Choroid plexus epithelial cell (primary cell): ENCODE data around the gene PGBD4.

Experiments
- DNase-seq: peaks from one replicate; pipeline ENCODE4 v3.0.0-alpha.2; 2010; ENCODE audit warnings: low read depth
- H3K4me3 ChIP-seq: 2 replicates; pipeline ENCODE4 v1.5.1; 2011; ENCODE audit warnings: low read depth, mild to moderate bottlenecking, control low read depth, low read length, moderate library complexity
- CTCF ChIP-seq: conservative IDR thresholded peaks from 2 replicates; pipeline ENCODE4 v1.5.1; 2011; ENCODE audit warnings: low read depth, mild to moderate bottlenecking, control low read depth, inconsistent platforms, low read length, moderate library complexity

Gene PGBD4

GRCh38 chr15:34084086-34084485 is 17.8 kb upstream of the PGBD4 start:
- DNase-seq: no peak
- no peak overlapping the region for H3K4me3 ChIP-seq
- no peak for TF ChIP-seq CTCF

- no peak for TF ChIP-seq CTCF
- no peak overlapping the region for H3K4me3 ChIP-seq
- peak; percentile 4 for DNase-seq
Measured at GRCh38 chr15:34085746-34086145, 16.1 kb upstream of the PGBD4 start.

- no peak for TF ChIP-seq CTCF
- H3K4me3 ChIP-seq: no peak overlapping the region
- no peak for DNase-seq
Measured at GRCh38 chr15:34099914-34100313, 2.0 kb upstream of the PGBD4 start.

- TF ChIP-seq CTCF: no peak
- peak; percentile 4 for DNase-seq
- H3K4me3 ChIP-seq: peak overlapping the region; percentile 99
Measured at GRCh38 chr15:34102175-34102925, 467 bp downstream of the PGBD4 start.

- TF ChIP-seq CTCF: no peak
- H3K4me3 ChIP-seq: no peak overlapping the region
- DNase-seq: no peak
Measured at GRCh38 chr15:34106423-34106822, 4.5 kb downstream of the PGBD4 start.

GRCh38 chr15:34107315-34107714 is 5.4 kb downstream of the PGBD4 start:
- no peak for TF ChIP-seq CTCF
- H3K4me3 ChIP-seq: no peak overlapping the region
- no peak for DNase-seq

- TF ChIP-seq CTCF: peak; percentile 74
- H3K4me3 ChIP-seq: no peak overlapping the region
- DNase-seq: peak; percentile 77
Measured at GRCh38 chr15:34109797-34110663, 8.1 kb downstream of the PGBD4 start.
